GM12801 (cell line): ENCODE measurements around the gene HNRNPC.

ENCODE experiments used
- TF ChIP-seq, protein P1 (sequence below): IDR thresholded peaks from one replicate; pipeline ENCODE4 v1.5.1; 2011; ENCODE audit warnings: control low read depth; ENCODE audit not compliant: insufficient read length; ENCODE audit errors: extremely low read depth

Gene HNRNPC

DNA sequence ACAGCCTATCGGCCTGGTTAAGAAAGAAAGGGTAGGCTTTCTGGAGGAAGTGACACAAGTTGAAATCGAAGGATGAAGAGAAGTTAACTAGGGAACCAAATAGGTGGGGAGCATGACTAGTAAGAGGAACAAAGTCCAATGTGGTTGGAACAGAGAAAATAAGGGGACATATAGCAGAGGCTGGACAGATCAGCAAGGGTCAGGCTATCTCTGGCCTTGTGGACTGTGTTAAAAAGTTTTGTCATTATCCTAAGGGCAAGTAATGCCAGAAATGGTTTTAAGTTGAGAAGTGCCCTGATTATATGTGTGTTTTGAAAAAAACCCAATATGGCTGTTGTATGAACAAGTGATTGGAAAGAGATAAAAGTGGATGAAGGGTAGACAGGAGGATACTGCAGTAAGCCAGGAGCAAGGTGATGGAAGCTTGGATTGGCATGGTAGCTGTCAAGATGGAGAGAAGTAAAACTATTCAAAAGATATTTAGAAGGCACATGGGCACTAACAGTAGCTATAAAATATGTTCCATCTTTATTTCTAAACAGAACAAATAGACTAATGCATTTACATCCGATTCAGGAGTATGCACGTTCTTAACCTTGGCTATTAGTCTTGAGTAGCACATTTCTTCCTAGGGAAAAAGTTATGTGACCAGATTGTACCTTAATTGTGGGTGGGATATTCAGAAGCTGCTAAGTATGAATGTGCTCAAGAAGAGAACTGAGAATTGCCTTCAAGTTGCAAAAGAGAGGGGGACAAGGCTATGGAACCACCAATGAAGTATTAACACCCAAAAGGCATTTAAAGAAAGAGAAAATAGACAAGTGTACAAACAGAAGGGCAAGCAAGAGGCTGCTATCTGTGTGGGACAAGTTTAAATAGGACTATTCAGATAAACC, 66.5 kb downstream of the HNRNPC start:
- TF ChIP-seq, protein P1, sequence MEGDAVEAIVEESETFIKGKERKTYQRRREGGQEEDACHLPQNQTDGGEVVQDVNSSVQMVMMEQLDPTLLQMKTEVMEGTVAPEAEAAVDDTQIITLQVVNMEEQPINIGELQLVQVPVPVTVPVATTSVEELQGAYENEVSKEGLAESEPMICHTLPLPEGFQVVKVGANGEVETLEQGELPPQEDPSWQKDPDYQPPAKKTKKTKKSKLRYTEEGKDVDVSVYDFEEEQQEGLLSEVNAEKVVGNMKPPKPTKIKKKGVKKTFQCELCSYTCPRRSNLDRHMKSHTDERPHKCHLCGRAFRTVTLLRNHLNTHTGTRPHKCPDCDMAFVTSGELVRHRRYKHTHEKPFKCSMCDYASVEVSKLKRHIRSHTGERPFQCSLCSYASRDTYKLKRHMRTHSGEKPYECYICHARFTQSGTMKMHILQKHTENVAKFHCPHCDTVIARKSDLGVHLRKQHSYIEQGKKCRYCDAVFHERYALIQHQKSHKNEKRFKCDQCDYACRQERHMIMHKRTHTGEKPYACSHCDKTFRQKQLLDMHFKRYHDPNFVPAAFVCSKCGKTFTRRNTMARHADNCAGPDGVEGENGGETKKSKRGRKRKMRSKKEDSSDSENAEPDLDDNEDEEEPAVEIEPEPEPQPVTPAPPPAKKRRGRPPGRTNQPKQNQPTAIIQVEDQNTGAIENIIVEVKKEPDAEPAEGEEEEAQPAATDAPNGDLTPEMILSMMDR = no peak

DNA sequence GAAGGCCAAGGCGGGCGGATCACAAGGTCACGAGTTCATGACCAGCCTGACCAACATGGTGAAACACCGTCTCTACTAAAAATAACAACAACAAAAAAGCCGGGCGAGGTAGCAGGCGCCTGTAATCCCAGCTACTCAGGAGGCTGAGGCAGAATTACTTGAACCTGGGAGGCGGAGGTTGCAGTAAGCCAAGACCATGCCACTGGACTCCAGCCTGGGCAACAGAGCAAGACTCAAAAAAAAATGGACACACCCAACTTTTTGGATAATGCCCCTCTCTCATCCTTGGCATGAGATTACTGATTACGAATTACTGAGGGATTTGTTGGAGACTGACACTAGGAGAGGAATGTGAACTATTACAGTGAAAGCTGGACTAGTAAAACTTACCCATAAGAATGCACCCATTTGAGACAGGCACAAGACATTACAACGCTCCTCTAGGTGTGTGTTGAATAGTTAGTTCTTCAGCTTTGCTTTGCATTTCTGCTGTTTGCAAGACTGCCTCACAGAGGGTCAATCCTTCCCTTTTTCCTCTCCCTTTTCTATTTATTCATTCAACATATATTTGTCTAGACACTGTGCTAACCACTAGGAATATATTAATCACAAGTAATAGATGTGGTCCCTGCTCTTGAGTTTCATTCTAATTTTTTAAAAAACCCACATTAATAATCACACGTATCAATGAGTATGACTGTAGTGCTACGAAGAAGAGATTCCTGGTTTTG, 67.3 kb downstream of the HNRNPC start:
- TF ChIP-seq, protein P1 = no peak

DNA sequence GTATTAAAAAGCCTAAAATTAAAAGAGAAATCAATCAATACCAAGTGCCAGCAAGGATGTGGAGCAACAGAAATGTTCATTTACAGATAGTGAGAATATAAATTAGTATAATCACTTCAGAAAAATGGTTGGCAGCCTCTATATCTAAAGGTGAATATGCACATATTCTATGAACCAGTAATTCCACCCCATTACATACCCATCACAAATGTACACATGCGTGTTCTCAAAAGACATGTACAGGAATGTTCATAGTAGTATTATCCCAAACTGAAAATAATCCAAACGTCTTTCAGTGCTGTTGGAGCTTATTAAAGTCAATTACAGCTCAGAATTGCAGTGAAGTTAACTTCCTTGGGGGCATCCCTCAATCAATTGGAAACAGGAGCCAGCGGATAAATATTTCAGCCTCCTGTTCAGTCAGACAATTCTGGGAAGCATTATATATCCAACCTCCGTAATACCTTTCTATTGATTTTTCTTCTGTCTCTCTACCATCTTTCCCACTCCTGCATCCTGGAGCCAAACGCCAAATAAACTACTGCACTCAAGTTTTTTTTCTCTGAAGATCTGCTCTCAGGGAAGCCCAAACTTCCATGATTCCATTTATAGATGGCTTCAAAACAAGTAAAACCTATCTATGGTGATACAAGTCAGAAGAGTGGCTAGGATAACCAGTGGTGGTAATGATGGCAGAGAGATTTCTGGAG, 68.3 kb downstream of the HNRNPC start:
- TF ChIP-seq, protein P1 = no peak

DNA sequence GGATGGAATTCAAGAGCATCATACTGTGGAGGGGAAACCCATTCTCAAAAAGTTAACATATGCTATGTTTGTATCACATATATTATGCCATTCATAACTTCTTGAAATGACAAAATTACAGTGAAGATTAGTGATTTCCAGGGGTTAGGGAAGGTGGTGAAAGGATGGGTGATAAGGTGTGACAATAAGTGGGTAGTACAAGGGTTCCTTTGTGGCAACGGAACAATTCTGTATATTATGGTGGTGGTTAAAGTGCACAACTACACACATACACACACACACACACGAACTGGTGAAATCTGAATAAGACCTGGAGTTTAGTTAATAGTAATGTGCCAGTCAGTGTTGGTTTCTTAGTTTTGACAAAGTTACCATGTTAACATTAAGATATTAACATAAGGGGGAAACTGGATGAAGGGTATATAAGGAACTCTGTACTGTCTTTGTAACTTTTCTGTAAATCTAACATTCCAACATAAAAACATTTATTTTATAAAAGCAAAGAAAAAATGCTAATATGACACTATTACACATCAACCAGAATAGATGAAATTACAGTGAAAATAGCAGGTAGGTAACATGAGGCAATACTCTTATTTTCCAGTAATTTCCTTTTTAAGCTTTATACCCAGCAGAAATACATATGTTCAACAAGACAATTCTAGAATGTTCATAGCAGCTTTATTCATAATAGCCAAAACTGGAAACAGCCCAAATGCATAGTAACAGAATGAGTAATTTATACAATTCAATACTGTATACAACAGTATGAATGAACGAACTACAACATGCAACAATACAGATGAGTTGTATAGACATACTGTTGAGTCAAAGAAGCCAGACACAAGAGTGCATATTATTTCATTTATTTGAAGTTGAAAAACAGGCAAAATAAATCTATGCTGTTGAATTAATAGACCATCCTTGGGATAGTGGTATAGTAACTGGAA, 69.4 kb downstream of the HNRNPC start:
- TF ChIP-seq, protein P1 = no peak

DNA sequence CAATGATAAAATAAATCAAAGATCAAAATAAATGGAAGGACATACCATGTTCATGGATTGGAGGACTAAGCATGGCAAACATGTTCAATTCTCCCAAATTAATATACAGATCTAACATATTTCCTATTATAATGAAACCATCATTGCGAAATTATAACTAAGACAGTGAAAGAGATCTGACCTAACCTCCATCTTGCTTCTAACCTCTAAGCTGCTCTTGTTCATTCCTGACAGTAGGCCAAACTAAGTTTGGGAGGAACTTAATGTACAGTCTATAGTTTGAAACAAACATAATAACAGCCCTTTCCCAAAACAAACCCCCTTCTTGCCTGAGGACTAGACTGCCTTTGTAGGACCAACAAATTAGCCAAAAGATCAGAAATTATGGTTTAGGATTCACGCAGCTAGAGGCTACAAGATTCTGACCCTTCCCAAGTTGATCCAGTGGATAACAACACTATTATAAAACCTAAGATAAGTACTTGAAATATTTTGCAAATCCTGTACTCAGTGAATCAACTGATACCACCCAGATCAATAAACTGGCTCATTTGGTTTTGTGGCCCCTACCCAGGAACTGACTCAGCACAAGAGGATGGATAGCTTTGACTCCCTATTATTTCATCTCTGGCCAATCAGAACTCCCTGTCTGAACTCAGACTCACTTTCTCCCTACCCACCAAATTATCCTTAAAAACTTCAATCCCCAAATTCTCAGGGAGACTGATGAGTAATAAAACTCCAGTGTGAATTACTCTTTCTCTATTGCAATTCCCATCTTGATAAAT, 71.6 kb downstream of the HNRNPC start:
- TF ChIP-seq, protein P1 = no peak

DNA sequence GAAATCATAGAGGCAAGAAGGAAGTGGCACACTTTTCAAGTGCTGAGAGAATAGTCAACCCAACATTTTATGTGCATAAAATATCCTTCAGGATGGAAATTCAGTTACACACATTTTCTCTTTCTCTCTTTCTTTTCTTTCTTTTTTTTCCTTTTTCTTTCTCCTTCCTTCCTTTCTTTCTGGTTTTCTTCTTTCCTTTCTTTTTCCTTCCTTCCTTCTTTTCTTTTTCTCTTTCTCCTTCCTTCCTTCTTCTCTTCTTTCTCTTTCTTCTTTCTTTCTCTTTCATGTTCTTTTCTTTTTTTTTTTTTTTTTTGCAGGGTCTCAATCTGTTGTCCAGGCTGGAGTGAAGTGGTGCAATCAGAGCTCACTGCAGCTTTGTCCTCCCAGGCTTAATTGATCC, 74.6 kb downstream of the HNRNPC start:
- TF ChIP-seq, protein P1 = no peak
